Stomach (tissue), 4 donors: ENCODE data around the gene FAIM.
"Not testable (repeated sequence)": the region's sequence is repeated elsewhere in the genome, so short reads cannot be mapped to it uniquely, and the experiment has no call there.

Experiments
- CTCF ChIP-seq, 7 experiments: fragments of 450-650 bp in 4 of 7; fragments of 200-600 bp in 3 of 7; sonication (generic) in 3 of 7; IDR thresholded peaks; one replicate each; pipeline ENCODE4 v1.5.1; 2016 to 2019; ENCODE audit warnings: antibody characterized with exemption in 7 of 7, control low read depth in 2 of 7, mild to moderate bottlenecking in 1 of 7
- POLR2AphosphoS5 ChIP-seq, 3 donors: sonication (generic); formaldehyde crosslinking; IDR thresholded peaks; one replicate each; pipeline ENCODE4 v1.6.1; 2016; ENCODE audit warnings: antibody characterized with exemption in 3 of 3

GRCh38 chr3:138597186-138597976 is 11.2 kb upstream of the FAIM start:
- TF ChIP-seq POLR2AphosphoS5, CTCF (IDR thresholded peaks at IDR 0.05): not testable (repeated sequence)
